Activated CD4-positive, alpha-beta T cell treated with anti-CD3 and anti-CD28 coated beads, Interleukin-2, Interleukin-6, amounts not matched to agents 100 ng/mL and 50 ng/mL, durations not matched to agents 16 hours and 8 hours (primary cell): ENCODE measurements around the gene LPIN2.
"Not testable (repeated sequence)": the region's sequence is repeated elsewhere in the genome, so short reads cannot be mapped to it uniquely, and the experiment has no call there.

Experiments
- DNase-seq: peaks from one replicate; pipeline ENCODE4 v3.0.0-alpha.2; 2020

The LPIN2 gene

GRCh38 chr18:3041843-3042242 lies 28.9 kb upstream of the LPIN2 start:
- no peak for DNase-seq

- DNase-seq: no peak
Observed at GRCh38 chr18:3040881-3041280, 27.9 kb upstream of the LPIN2 start.

- no peak for DNase-seq
Observed at GRCh38 chr18:3040173-3040572, 27.2 kb upstream of the LPIN2 start.

DNA sequence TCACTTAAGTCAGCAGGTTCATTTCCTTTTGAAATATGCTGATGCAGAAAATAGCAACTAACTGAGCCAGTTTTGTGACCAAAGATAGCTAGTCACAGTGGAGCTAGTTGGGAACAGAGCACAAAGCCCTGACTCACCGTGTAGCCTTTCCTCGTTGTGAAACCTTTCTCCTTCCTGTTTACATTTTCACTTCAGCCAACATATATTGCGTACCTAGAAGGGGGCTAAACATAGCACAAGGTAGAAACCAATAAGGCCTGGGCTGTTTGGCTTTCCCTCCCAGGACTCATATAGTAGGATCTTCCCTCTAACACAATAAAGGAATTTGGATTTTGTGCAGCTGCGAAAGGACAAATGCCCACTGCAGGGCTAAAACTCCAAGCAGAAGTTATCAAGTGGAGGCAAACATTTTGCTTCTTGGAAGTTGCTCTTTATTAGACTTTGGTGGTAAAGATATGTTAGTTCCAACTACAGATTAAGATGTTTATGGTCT lies 24.5 kb upstream of the LPIN2 start:
- peak; percentile 72 for DNase-seq

- no peak for DNase-seq
Observed at GRCh38 chr18:3036108-3036507, 23.2 kb upstream of the LPIN2 start.

- no peak for DNase-seq
Observed at GRCh38 chr18:3035635-3036034, 22.7 kb upstream of the LPIN2 start.

GRCh38 chr18:3032721-3033120 lies 19.8 kb upstream of the LPIN2 start:
- DNase-seq: no peak

- DNase-seq: no peak
Observed at GRCh38 chr18:3029215-3029952, 16.4 kb upstream of the LPIN2 start.

DNA sequence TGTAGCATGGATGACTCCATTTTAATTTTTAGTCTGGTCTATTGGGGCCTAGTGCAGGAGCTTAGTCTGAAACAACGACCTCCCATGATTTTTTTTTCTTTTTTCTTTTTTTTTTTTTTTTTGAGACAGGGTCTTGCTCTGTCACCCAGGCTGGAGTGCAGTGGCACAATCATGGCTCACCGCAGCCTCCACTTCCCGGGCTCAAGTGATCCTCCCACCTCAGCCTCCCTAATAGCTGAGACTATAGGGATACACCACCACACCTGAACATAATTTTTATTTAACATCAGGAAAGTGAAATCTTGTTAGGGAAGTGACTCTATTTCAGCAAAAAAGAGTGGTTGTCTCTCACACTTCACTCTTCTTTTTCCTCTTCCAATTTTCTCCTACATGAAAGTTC lies 15.2 kb upstream of the LPIN2 start:
- not testable (repeated sequence) for DNase-seq

- no peak for DNase-seq
Observed at GRCh38 chr18:3027370-3027891, 14.5 kb upstream of the LPIN2 start.

- DNase-seq: no peak
Observed at GRCh38 chr18:3025544-3025943, 12.6 kb upstream of the LPIN2 start.

GRCh38 chr18:3023603-3024002 lies 10.7 kb upstream of the LPIN2 start:
- not testable (repeated sequence) for DNase-seq

- no peak for DNase-seq
Observed at GRCh38 chr18:3016585-3017297, 3.8 kb upstream of the LPIN2 start.

DNA sequence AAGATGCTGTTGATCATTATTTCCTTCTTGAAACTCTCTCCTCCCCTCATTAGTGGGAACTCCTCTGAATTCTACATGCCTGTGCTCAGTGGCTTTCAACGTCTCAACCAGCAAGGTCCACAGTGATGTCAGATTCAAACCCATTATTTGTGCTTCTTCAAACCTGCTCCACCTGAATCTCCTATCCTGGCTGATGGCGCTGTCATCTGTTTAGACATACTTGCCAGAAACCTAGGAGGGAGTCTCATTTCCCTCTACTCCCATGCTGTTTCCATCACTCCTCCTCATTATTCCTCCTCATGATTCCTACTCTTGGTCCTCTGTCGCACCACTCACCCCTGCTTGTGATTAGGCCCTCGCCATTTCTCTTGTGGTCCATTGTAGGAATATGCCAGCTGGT lies 2.9 kb upstream of the LPIN2 start:
- no peak for DNase-seq

DNA sequence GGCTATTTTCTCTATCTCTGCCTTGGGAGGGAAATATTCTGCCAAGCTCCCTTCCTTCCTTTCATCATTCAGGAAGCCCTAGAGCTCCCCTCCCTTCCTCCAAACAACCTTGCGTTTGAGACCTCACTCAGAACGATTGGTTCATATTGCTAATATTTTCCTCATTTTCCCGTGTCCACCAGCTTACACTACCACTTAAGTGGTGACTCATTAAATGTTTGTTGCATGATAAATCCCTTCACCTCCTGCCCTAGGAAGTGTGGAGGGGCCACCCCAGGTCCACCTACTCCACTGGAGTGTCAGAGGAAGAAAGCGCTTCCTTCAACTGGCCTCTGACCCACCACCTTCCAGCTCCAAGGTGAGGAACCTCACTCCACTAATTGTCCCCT lies 2.3 kb upstream of the LPIN2 start:
- no peak for DNase-seq

DNA sequence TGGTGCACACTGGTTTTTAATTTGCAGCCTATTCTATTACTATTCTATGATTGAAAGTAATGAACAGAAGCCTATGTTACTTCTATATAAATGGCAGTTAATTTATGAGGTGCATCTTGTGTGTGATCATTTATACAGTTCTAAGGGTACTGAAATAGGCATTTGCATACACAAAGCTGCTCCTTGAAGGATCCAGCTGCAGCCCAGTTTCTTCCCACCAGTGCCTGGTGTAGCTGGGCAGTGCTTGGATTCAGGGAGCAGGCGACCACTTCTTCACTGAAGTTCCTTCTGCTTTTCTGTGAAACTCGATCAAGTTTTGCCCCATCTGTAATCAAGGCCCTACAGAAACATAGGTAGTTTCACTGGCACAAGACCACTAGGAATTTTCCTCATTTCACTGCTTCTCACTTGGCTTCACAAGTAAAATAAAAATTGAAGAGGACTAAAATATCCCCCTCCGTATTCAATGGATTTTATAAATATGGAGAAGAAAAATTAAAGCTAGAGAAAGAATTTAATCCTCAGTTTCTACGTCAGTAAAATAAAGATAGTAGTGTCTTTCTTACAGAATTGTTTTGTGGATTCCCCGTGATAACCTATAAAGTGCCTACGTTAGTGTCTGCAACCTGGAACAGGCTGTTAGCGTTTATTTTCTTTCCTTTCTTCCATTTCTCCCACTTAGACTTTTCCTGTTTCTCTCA lies 1.7 kb upstream of the LPIN2 start:
- no peak for DNase-seq

DNA sequence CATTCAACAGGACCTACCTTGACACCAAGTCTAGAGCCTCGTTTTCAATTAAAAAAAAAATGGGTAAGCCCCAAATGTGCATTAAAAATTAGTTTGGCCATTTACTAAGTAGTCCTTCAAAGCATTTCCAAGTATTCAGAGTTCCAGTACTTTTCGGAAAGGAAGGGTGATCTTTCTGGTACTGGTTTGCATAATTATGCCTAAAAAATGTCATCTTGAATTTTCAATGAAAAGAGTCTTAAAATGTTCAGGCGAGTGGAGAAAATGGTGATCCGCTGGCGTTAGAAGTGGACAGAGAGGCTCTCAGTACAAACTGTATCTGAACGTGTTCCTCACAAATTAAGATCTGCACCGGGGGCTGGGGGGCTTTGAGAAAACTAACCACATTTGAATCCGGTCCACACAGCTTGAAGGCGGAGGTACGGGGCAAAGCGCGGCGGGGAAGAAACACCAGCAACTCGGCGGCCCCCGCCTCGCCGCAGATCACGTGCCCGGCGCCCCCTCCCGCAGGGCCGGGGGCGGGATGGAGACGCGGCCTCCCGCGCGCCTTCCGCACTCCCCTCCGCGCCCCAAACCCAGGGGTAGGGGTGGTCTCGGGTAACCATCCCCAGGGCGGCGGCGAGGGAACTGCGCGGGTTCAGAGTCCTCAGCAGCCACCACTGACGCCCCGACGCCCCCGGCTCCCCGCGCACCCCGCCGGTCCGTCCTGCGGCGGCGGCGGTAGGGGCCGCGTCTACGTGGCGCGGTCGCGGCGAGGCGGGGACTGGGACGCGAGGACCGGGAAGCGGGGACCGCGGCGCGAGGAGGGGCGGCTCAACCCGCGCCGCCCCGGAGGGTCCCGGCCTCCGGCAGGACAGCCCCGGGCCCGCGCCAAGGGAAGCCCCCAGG lies 564 bp downstream of the LPIN2 start:
- peak; percentile 47 for DNase-seq

- no peak for DNase-seq
Observed at GRCh38 chr18:3010086-3010485, 2.9 kb downstream of the LPIN2 start.

DNA sequence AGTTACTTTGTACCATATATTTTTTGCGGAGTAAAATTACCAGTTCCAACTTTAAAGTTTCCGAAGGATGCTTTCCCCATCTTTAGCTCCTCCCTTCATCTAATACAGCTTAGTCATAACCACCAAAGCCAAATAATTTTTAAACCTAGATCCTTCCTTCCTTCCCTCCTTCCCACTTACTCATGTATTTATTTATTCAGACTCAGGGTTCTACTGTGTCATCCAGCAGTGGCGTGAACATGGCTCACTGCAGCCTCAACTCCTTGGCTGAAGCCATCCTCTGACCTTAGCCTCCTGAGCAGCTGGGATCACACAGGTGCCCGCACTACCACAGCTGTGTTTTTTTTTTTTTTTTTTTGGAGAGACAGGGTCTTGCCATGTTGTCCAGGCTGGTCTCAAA lies 4.4 kb downstream of the LPIN2 start:
- DNase-seq: no peak

- no peak for DNase-seq
Observed at GRCh38 chr18:3007491-3007890, 5.5 kb downstream of the LPIN2 start.

DNA sequence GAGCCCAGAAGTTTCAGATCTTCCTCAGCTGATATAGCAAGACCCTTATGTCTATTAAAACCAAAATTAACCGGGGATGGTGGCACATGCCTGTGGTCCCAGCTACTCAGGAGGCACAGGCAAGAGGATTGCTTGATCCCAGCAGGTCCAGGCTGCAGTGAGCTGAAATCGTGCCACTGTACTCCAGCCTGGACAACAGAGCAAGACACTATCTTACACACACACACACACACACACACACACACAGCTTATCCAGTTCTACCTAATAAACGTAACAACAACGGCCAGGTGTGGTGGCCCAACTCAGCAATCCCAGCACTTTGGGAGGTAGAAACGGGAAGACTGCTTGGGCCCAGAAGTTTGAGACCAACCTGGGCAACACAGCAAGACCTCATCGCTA lies 7.5 kb downstream of the LPIN2 start:
- DNase-seq: no peak

- not testable (repeated sequence) for DNase-seq
Observed at GRCh38 chr18:3003766-3004165, 9.2 kb downstream of the LPIN2 start.

- no peak for DNase-seq
Observed at GRCh38 chr18:3002732-3003131, 10.2 kb downstream of the LPIN2 start.
